Liver (tissue), 2 donors: ENCODE data around the gene STXBP4.

Experiments used
- MAX ChIP-seq: IDR thresholded peaks from 2 replicates; pipeline ENCODE4 v1.6.1; 2016; ENCODE audit warnings: antibody characterized with exemption
- YY1 ChIP-seq: IDR thresholded peaks from 2 replicates; pipeline ENCODE4 v1.6.1; 2016; ENCODE audit warnings: antibody characterized with exemption, mild to moderate bottlenecking
- TF ChIP-seq, protein P1 (sequence below): fragments of 150-350 bp; IDR thresholded peaks from 2 replicates; pipeline ENCODE4 v1.5.1; 2017; ENCODE audit warnings: improper control_type of control experiment, low read depth, low read length; ENCODE audit not compliant: missing input control
- donor health status: healthy.

- TF ChIP-seq, protein P1, sequence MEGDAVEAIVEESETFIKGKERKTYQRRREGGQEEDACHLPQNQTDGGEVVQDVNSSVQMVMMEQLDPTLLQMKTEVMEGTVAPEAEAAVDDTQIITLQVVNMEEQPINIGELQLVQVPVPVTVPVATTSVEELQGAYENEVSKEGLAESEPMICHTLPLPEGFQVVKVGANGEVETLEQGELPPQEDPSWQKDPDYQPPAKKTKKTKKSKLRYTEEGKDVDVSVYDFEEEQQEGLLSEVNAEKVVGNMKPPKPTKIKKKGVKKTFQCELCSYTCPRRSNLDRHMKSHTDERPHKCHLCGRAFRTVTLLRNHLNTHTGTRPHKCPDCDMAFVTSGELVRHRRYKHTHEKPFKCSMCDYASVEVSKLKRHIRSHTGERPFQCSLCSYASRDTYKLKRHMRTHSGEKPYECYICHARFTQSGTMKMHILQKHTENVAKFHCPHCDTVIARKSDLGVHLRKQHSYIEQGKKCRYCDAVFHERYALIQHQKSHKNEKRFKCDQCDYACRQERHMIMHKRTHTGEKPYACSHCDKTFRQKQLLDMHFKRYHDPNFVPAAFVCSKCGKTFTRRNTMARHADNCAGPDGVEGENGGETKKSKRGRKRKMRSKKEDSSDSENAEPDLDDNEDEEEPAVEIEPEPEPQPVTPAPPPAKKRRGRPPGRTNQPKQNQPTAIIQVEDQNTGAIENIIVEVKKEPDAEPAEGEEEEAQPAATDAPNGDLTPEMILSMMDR, result no peak
- no peak for TF ChIP-seq YY1
- TF ChIP-seq MAX, result no peak
Observed at GRCh38 chr17:54937426-54937825, 31.1 kb upstream of the STXBP4 start.
